Lower leg skin (tissue), 4 donors: Measurements from ENCODE around the gene RTN1. TPM values are rescaled to one million over a fixed set of nuclear protein-coding genes. Genes with fewer than 3 reads are reported as not detected.

Source experiments
- DNase-seq, 2 donors: peaks; one replicate each; pipeline ENCODE4 v3.0.0-alpha.2; 2019; ENCODE audit warnings: low spot score in 2 of 2
- H3K4me3 ChIP-seq: fragments of 200-600 bp; sonication (generic); 2 replicates; pipeline ENCODE4 v1.5.1; 2017; ENCODE audit warnings: mild to moderate bottlenecking, low read depth; ENCODE audit not compliant: poor library complexity, severe bottlenecking
- POLR2A ChIP-seq, 2 donors: fragments of 450-650 bp; IDR thresholded peaks; one replicate each; pipeline ENCODE4 v1.6.1; 2016 to 2017; ENCODE audit warnings: antibody characterized with exemption in 2 of 2, mild to moderate bottlenecking in 1 of 2, moderate library complexity in 1 of 2
- WGBS, 2 donors: methylation state at CpG; one replicate each; pipeline ENCODE4 v1.1.5; 2018; 5-methylcytosine and 5-hydroxymethylcytosine counted together
- intact Hi-C: fragments of 100-400 bp; cut with DNase I; formaldehyde crosslinking; loops from one replicate; pipeline ENCODE4 v1.15.0; 2023; ENCODE audit warnings: low total_unique reads
- microRNA-seq, 2 donors: library from miRNA; unstranded; fragments of <30 nt; microRNA quantifications; one replicate each; pipeline ENCODE4, GENCODE V29; 2016; ENCODE audit warnings: borderline replicate concordance in 2 of 2, borderline number of aligned reads in 1 of 2
- total RNA-seq, 4 donors: library from RNA; depleted of rRNA; stranded (reverse); fragments of >200 nt; gene quantifications; one replicate each; pipeline ENCODE4 v1.1.0, GENCODE V29; 2016
- TF ChIP-seq, protein P1 (sequence below), 3 donors: fragments of 450-650 bp; IDR thresholded peaks; one replicate each; pipeline ENCODE4 v1.5.1; 2016; ENCODE audit warnings: antibody characterized with exemption in 3 of 3, mild to moderate bottlenecking in 3 of 3, moderate library complexity in 2 of 3

Gene RTN1
- total RNA-seq, 4 donors from 2014 or later = 5.1 to 8.1 (median 5.8) TPM

DNA sequence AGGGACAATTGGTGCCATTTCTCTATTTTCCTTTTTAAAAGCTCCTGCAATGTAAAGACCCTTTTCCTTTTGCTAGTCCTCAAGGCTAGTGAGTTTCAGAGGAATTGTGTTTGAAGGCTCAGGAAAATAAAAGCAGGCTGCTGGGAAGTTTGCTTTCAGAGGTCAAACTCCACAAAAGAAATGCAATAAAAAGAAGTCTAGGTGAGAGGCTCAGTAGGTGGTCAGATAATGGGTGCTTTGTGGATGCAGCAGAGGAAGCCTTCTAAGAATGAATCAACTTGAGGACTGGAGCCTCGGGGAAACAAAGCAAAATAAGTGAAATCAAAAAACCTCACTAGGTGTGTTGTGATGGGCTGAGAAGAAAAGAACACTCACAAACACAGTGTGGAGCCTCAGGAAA lies 304.3 kb downstream of the RTN1 start:
- 28 to 31% methylated on average over 1 of the region's 1 CpG for WGBS, 2 donors
- no peak overlapping the region for H3K4me3 ChIP-seq
- no peak for DNase-seq
- TF ChIP-seq, protein P1, sequence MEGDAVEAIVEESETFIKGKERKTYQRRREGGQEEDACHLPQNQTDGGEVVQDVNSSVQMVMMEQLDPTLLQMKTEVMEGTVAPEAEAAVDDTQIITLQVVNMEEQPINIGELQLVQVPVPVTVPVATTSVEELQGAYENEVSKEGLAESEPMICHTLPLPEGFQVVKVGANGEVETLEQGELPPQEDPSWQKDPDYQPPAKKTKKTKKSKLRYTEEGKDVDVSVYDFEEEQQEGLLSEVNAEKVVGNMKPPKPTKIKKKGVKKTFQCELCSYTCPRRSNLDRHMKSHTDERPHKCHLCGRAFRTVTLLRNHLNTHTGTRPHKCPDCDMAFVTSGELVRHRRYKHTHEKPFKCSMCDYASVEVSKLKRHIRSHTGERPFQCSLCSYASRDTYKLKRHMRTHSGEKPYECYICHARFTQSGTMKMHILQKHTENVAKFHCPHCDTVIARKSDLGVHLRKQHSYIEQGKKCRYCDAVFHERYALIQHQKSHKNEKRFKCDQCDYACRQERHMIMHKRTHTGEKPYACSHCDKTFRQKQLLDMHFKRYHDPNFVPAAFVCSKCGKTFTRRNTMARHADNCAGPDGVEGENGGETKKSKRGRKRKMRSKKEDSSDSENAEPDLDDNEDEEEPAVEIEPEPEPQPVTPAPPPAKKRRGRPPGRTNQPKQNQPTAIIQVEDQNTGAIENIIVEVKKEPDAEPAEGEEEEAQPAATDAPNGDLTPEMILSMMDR (IDR thresholded peaks at IDR 0.05) = no peak
- TF ChIP-seq POLR2A (IDR thresholded peaks at IDR 0.05) = no peak
- intact Hi-C loops = no loop called here

DNA sequence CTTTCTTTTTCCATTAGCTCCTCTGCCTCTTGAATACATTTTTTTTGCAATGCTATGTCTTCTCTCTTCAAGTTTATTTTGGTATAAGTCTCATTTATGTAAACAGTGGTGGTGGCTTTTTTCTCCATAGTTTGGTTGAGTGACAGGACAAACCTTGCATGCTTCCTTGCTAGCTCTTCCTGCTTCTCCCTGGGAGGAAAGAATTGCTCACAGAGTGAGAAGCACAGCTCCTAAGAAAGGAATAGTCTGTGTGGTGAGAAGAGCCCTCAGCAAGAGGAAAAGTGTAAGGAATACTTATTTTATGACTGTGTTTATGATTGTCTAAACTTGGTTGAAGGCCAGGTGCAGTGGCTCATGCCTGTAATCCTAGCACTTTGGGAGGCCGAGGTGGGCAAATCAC lies 305.5 kb downstream of the RTN1 start:
- DNase-seq = no peak
- 74 to 94% methylated on average over 1 of the region's 1 CpG for WGBS, 2 donors
- intact Hi-C loops = no loop called here
- TF ChIP-seq POLR2A (IDR thresholded peaks at IDR 0.05) = no peak
- TF ChIP-seq, protein P1 (IDR thresholded peaks at IDR 0.05) = no peak
- no peak overlapping the region for H3K4me3 ChIP-seq

DNA sequence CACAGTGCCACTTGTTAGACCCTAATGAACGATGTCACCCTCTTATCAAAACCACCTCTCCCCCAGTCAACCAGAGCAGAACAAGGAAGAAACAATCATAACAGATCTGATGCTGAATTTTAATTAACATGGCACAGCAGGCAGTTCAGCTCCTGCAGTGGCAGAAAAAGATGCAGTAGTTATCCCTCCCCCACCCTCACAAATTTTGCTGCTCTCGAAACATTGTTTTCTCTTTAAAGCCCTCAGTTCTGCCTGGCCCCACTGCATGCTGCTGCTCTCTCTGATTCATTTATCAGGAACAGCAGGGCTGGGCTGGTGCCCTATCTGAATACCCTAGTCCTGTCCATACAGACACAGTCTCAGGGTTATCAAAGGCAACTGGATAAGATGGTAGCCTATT lies 306.2 kb downstream of the RTN1 start:
- no peak overlapping the region for H3K4me3 ChIP-seq
- 29 to 47% methylated on average over 2 of the region's 2 CpGs for WGBS, 2 donors
- TF ChIP-seq, protein P1 (IDR thresholded peaks at IDR 0.05) = no peak
- no peak for TF ChIP-seq POLR2A (IDR thresholded peaks at IDR 0.05)
- intact Hi-C loops = no loop called here
- no peak for DNase-seq

DNA sequence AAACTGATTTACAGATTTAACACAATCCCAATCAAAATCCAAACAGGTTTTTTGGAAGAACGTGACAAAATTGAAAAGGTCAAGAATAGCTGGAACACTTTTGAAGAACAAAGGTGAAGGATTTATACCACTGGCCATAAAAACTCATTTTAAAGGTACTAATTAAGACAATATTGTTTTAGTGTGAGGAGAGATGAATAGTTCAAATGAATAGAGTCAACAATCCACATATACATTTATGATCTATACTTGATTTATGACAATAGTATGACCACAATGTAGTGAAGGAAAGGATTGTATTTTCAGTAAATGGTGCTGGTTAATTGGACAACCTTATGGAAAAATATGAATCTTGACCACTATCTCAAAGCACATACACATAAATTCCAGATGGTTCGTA lies 323.3 kb downstream of the RTN1 start:
- 67 to 74% methylated on average over 2 of the region's 2 CpGs for WGBS, 2 donors
- intact Hi-C loops = no loop called here
- DNase-seq = no peak
- no peak overlapping the region for H3K4me3 ChIP-seq
- no peak for TF ChIP-seq POLR2A (IDR thresholded peaks at IDR 0.05)
- TF ChIP-seq, protein P1 (IDR thresholded peaks at IDR 0.05) = no peak

Small RNAs within 50 kb of the gene (microRNA-seq; reads per million reads assigned to microRNA genes)
- gene MIR5586 = 2.0 to 3.4 reads per million in 2 donors

Other genes starting within 250 kb of the RTN1 start
- not detected for gene LRRC9, start 49.4 kb upstream of the RTN1 start, total RNA-seq
- gene PCNX4, start 221.1 kb upstream of the RTN1 start, total RNA-seq = 10 to 100 TPM; 24.7 to 48.0 (median 27.9) TPM